COLO668 (cell line): ENCODE measurements around the gene KLHL22.
"Not testable (repeated sequence)": the region's sequence is repeated elsewhere in the genome, so short reads cannot be mapped to it uniquely, and the experiment has no call there.

Experiments
- DNase-seq: peaks from one replicate; lab custom pipeline; 2025; ENCODE audit not compliant: unreplicated experiment; lab: John Stamatoyannopoulos, UW

The KLHL22 gene

DNA sequence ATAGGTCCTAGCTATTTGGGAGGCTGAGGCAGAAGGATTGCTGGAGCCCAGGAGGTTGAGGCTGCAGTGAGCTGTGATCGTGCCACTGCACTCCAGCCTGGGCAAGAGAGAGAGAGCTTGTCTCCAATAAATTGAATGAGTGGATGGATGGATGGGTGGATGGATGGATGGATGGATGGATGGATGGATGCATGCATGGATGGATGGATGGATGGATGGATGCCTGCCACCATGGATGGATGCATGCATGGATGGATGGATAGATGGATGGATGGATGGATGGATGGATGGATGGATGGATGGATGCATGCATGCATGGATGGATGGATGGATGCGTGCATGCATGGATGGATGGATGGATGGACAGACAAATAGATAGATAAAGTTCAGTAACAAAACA lies 25.1 kb downstream of the KLHL22 start:
- DNase-seq = not testable (repeated sequence)

DNA sequence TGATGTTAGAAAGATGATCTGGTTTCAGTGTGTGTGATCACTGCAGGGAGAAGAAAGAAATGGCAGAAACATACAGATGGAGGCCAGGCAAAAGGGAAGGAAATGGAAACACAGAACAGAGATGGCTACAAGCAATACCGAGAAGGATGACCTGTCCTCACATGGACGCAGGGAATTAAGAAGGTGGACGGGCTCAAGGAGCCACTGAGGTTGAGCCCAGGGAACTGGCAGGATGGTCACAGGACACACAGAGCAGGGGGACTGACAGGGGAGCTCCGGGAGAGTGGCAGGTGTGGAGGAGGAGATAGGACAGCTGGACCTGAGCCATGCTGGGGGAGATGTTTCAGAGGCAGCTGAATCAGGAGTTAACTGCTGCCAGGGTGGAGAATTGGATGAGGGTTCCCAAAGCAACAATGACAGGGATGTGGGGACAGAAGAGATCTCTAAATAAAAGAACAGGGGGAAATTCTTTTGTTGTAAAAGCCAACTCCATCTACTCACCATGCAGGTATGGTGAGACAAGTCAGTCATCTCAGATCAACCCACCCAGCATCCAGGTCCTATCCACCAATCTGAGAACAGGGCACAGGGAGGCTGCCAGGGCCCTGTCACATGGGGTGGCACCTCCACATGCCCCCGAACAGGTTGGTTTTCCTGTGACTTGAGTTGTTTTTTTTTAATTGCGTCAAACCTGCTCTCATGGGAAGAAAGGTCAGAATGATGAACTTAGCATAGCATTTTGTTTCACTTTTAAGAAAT lies 26.3 kb downstream of the KLHL22 start:
- DNase-seq = no peak

GRCh38 chr22:20466659-20467379 lies 28.8 kb downstream of the KLHL22 start:
- no peak for DNase-seq

DNA sequence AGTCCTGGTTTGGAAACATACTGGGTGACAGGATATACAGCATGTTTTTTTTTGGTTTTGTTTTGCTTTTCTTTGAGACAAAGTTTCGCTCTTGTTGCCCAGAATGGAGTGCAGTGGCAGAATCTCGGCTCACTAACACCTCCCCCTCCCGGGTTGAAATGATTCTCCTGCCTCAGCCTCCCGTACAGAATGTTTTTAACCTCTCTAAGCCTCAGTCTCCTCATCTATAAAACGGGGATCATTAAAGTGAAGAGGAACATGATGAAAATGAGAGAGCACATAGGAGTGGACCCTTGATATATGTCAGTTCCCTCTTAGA lies 29.9 kb downstream of the KLHL22 start:
- no peak for DNase-seq

DNA sequence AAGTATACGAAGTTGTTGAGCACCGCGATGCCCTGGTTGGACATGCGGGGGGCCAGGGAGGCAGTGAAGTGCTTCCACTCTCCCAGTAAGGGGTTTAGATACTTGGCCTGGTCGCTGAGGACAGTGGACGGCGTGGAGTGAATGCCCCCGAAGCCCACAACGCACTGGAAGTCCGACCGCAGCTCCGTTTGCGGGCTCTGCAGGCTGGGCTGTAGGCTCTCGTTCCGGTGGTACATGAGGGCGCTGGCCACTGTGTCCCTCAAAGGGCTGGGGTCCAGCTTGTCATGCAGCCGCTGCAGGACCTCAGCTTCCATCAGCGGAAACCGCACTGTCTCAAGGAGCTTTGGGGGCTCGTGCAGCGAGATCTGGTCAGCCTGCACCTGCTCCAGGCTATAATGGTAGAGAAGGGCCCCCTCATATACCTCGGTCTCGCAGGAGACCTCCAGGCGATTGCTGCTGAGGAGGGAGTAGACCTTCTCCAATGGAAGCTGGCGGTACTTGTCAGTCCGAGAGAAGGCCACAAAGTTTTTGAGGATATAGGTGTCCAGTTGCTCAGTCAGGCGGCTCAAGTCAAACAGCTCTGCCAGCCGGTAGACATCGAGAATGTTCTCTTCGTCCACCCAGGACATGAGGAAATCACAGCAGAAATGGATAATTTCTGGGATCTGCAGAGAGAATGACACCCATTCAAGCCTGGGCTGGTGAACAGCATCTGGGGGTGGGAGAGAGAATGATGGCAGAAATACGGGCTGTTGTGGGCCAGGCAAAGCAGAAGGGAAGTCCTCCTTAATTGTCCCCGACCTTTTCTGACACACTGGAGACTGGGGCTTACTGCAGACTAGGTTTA lies 30.5 kb downstream of the KLHL22 start:
- DNase-seq = no peak

GRCh38 chr22:20464096-20464614 lies 31.4 kb downstream of the KLHL22 start:
- no peak for DNase-seq

GRCh38 chr22:20463324-20464095 lies 32.1 kb downstream of the KLHL22 start:
- DNase-seq = no peak

DNA sequence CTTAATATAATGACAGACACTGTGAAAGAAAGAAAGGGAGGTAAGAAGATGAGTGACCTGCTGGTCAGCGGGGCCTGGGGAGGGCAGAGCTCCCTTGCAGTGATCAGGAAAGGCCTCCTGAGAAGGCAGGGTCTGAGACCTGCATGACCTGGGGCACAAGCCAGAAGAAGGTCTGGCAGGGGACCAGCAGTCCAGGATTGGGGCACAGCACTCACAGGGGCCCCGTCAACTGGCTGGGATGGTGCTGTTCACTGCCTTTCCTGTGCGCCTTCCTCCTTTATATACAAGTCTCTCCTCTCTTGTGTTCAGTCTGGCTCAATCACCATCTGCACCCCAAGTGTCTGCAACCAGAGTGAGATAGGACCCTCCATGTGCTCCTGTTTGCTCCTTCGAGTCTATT lies 35.7 kb downstream of the KLHL22 start:
- DNase-seq = no peak

DNA sequence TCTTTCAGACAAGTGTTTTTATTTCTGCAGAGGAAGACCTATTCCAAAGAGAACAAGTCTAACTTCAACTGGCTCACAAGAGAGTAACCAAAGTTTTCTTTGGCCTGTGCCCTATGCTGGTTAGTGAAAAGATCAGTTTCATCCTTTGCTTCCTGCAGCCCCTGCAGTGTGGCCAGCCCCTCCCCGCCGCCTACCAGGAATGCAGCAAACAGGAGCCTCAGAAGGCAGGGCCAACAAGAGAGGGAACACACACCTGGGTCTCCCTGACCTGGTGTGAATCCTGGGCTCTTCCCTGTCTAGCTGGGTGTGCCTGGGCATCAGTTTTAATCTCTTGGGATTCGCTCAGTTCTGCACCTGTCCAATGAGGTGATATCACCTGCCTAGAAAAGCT lies 36.4 kb downstream of the KLHL22 start:
- DNase-seq = no peak

GRCh38 chr22:20458530-20459151 lies 37.0 kb downstream of the KLHL22 start:
- DNase-seq = no peak

- DNase-seq = no peak
Observed at GRCh38 chr22:20457506-20458240, 37.9 kb downstream of the KLHL22 start.

DNA sequence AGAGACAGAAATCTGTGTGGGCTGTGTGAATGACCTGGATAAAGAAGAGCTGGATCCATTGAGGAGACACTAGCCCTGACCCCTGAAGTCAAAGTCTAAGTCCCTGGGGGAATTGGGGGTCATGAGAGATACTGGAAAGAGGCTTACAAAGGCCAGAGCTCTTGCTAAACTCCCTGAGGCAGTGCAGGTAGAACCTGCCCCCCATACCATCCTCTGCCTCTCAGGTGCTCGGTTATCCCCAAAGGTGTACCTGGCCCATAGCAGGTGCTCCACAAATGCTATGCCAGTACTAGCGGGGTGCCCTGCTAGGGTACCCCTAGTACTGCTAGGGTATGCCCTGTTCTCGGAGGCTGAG lies 38.9 kb downstream of the KLHL22 start:
- DNase-seq = no peak

GRCh38 chr22:20456064-20456721 lies 39.4 kb downstream of the KLHL22 start:
- DNase-seq = peak; percentile 60

DNA sequence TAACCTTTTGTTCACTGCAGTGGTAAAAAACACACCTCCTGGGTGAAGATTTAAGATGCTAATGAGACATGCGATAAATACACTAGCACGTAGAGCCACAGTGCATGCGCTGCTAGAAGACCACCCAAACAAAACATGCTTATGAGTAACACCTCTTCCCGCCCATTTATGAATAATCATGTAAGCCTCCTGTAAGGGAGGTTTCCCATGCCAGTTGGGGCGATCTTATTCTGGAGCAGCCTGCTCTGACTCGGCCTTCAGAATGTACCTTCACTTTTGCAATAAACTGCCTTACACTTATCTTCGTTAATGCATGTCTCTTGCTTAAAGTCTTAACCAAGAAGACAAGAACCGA lies 39.9 kb downstream of the KLHL22 start:
- no peak for DNase-seq

DNA sequence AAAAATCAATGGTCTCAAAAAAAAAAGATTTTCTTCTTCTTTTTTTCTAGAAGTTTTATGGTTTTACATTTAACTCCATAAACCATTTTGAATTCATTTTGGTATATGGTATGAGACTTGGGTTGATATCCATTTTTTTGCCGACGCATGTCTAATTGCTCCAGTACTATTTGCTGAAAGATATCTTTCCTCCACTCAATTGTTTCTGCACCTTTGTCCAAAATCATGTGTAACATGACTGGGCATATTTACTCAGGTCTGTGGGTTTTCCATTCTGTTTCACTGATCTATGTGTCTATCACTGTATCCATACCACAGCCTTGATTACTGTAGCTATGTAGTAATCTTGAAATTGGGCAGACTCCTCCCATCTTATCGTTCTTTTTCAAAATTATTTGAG lies 42.4 kb downstream of the KLHL22 start:
- no peak for DNase-seq

DNA sequence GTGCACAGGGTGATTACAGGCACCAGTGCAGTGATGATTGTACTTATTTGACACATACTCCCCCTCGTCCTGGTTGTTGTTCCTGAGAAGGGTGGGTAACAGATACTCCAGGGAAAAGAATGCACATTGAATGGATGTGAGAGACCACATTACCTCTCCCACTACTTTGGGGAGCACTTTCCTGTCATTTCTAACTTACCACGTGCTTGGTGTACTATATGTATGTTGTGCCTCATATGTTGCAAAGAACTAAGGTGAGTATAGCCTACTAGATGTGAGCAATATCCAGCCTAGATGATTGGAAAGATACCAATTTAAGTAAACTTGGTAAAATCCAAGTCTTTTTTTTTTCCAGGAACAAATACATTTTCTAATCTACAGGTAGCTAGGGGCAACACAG lies 43.7 kb downstream of the KLHL22 start:
- DNase-seq = no peak

DNA sequence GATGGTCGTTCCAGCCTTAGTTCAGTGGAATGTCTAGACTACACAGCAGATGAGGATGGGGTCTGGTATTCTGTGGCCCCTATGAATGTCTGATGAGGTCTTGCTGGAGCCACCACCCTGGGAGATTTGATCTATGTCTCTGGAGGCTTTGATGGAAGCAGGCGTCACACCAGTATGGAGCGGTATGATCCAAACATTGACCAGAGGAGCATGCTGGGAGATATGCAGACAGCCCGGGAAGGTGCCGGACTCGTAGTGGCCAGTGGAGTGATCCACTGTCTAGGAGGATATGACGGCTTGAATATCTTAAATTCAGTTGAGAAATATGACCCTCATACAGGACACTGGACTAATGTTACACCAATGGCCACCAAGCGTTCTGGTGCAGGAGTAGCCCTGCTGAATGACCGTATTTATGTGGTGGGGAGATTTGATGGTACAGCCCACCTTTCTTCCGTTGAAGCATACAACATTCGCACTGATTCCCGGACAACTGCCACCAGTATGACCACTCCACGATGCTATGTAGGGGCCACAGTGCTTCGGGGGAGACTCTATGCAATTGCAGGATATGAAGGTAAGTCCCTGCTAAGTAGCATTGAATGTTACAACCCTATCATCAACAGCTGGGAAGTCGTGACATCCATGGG lies 44.3 kb downstream of the KLHL22 start:
- not testable (repeated sequence) for DNase-seq

- DNase-seq = no peak
Observed at GRCh38 chr22:20450551-20450906, 45.1 kb downstream of the KLHL22 start.
